Keratinocyte (primary cell): ENCODE data around the gene TRPM3. TPM values are rescaled to one million over a fixed set of nuclear protein-coding genes. Genes with fewer than 3 reads are reported as not detected.

Source experiments
- DNase-seq: peaks from one replicate; pipeline ENCODE4 v3.0.0-alpha.2; 2011; ENCODE audit warnings: low read depth, missing footprints, low spot score
- FAIRE-seq: peaks from 2 replicates; lab custom pipeline; 2011; peaks lifted over from hg19 to GRCh38; lab: Jason Lieb, UNC
- H2AFZ ChIP-seq: 2 replicates; pipeline ENCODE4 v1.6.0; 2012; ENCODE audit warnings: low read length, control low read depth, inconsistent platforms; ENCODE audit not compliant: control insufficient read depth
- H3K27ac ChIP-seq: 2 replicates; pipeline ENCODE4 v1.5.1; 2011; ENCODE audit warnings: low read length; ENCODE audit not compliant: control insufficient read depth, insufficient read depth
- H3K27me3 ChIP-seq: 3 replicates; pipeline ENCODE4 v1.6.0; 2011; ENCODE audit warnings: low read length; ENCODE audit not compliant: control insufficient read depth, insufficient read depth; ENCODE audit errors: extremely low read depth
- H3K36me3 ChIP-seq, 2 experiments: 2 replicates in 1 of 2; 3 replicates in 1 of 2; pipeline ENCODE4 v1.5.1; 2011; ENCODE audit warnings: low read length in 2 of 2, mild to moderate bottlenecking in 1 of 2; ENCODE audit not compliant: control insufficient read depth in 2 of 2, insufficient read depth in 2 of 2; ENCODE audit errors: extremely low read depth in 1 of 2
- H3K4me1 ChIP-seq: 3 replicates; pipeline ENCODE4 v1.5.1; 2011; ENCODE audit warnings: low read length; ENCODE audit not compliant: control insufficient read depth, insufficient read depth; ENCODE audit errors: extremely low read depth
- H3K4me2 ChIP-seq: 3 replicates; pipeline ENCODE4 v1.6.0; 2011; ENCODE audit warnings: low read depth, low read length; ENCODE audit not compliant: control insufficient read depth, insufficient read depth; ENCODE audit errors: extremely low read depth
- H3K4me3 ChIP-seq, 3 experiments: fragments of 200-600 bp in 1 of 3; sonication (generic) in 1 of 3; 2 replicates in 2 of 3; 3 replicates in 1 of 3; pipeline ENCODE4 v1.5.1; 2011 to 2016; ENCODE audit warnings: low read length in 3 of 3, mild to moderate bottlenecking in 3 of 3, control low read depth in 2 of 3, inconsistent platforms in 1 of 3, low read depth in 1 of 3, mixed read lengths in 1 of 3, mixed run types in 1 of 3, moderate library complexity in 1 of 3; ENCODE audit not compliant: control insufficient read depth in 2 of 3, insufficient read depth in 2 of 3; ENCODE audit errors: extremely low read depth in 1 of 3
- H3K79me2 ChIP-seq: 2 replicates; pipeline ENCODE4 v1.6.0; 2012; ENCODE audit warnings: low read length; ENCODE audit not compliant: control insufficient read depth, insufficient read depth
- H3K9ac ChIP-seq: 3 replicates; pipeline ENCODE4 v1.6.0; 2011; ENCODE audit warnings: low read length; ENCODE audit not compliant: control insufficient read depth, insufficient read depth; ENCODE audit errors: extremely low read depth
- H3K9me1 ChIP-seq: 3 replicates; pipeline ENCODE4 v1.6.0; 2011; ENCODE audit warnings: low read length; ENCODE audit not compliant: control insufficient read depth, insufficient read depth; ENCODE audit errors: extremely low read depth
- H3K9me3 ChIP-seq: 2 replicates; pipeline ENCODE4 v1.5.1; 2012; ENCODE audit warnings: low read depth, low read length; ENCODE audit not compliant: control insufficient read depth
- H4K20me1 ChIP-seq: 3 replicates; pipeline ENCODE4 v1.6.0; 2011; ENCODE audit warnings: low read length; ENCODE audit not compliant: control insufficient read depth, insufficient read depth; ENCODE audit errors: extremely low read depth
- EZH2 ChIP-seq: IDR thresholded peaks from one replicate; pipeline ENCODE4 v1.6.1; 2012; ENCODE audit warnings: inconsistent platforms, mild to moderate bottlenecking, low read length, moderate library complexity
- dilution Hi-C: fragments of 300-500 bp; cut with MboI; formaldehyde crosslinking; loops from one replicate; pipeline ENCODE4 v1.7.0; 2020; ENCODE audit warnings: low sequenced_read_pairs; ENCODE audit not compliant: extremely low pct_ligation_motif_present
- polyA plus RNA-seq, 5 experiments: library from polyadenylated mRNA; depleted of rRNA in 3 of 5; stranded (reverse) in 3 of 5; stranded (forward) in 1 of 5; unstranded in 1 of 5; fragments of >200 nt; gene quantifications; 1 replicate in 1 of 5; 2 replicates in 3 of 5; 3 replicates in 1 of 5; pipeline versions ENCODE4 v1.2.1 to v1.2.3, GENCODE V29; 2011 to 2012; ENCODE audit warnings: missing spikeins in 2 of 5, low read depth in 1 of 5, low replicate concordance in 1 of 5
- TF ChIP-seq, protein P1 (sequence below), 3 experiments: IDR thresholded peaks in 1 of 3; conservative IDR thresholded peaks in 1 of 3; optimal IDR thresholded peaks in 1 of 3; 2 replicates in 2 of 3; 3 replicates in 1 of 3; pipeline versions ENCODE3 to v1.5.1; 2011; ENCODE audit warnings: low read length in 3 of 3, mild to moderate bottlenecking in 3 of 3, moderate library complexity in 2 of 3, control low read depth in 1 of 3, inconsistent platforms in 1 of 3; ENCODE audit not compliant: insufficient read depth in 2 of 3; ENCODE audit errors: extremely low read depth in 1 of 3

TRPM3 gene
- polyA plus RNA-seq, 1 donor (not counting 4 experiments of a cell fraction or from before 2014, with no cell fraction given): 0.03 TPM

- Histone ChIP-seq H3K9me3 (no peaks in the 10 kb centered on the region), H3K79me2 (no peaks in the 10 kb centered on the region), H3K27ac (no peak overlapping the region), H3K36me3 (no peaks in the 10 kb centered on the region), H2AFZ (no peak overlapping the region), H4K20me1 (no peaks in the 10 kb centered on the region), H3K4me2 (no peak overlapping the region), H3K27me3 (no peaks in the 10 kb centered on the region), H3K9ac (no peak overlapping the region), H3K4me1 (no peaks in the 10 kb centered on the region), H3K9me1 (no peaks in the 10 kb centered on the region), H3K4me3 (no peak overlapping the region)
- dilution Hi-C loops: no loop called here
- DNase-seq (no peak), FAIRE-seq (no peak)
- TF ChIP-seq, protein P1, sequence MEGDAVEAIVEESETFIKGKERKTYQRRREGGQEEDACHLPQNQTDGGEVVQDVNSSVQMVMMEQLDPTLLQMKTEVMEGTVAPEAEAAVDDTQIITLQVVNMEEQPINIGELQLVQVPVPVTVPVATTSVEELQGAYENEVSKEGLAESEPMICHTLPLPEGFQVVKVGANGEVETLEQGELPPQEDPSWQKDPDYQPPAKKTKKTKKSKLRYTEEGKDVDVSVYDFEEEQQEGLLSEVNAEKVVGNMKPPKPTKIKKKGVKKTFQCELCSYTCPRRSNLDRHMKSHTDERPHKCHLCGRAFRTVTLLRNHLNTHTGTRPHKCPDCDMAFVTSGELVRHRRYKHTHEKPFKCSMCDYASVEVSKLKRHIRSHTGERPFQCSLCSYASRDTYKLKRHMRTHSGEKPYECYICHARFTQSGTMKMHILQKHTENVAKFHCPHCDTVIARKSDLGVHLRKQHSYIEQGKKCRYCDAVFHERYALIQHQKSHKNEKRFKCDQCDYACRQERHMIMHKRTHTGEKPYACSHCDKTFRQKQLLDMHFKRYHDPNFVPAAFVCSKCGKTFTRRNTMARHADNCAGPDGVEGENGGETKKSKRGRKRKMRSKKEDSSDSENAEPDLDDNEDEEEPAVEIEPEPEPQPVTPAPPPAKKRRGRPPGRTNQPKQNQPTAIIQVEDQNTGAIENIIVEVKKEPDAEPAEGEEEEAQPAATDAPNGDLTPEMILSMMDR (optimal IDR thresholded peaks at IDR 0.05 in 1 of 3, IDR thresholded peaks at IDR 0.05 in 1 of 3, conservative IDR thresholded peaks at IDR 0.05 in 1 of 3; ENCODE audit: extremely low read depth in 1 of 3, insufficient read depth in 2 of 3, low read length in 3 of 3): no peak
- TF ChIP-seq EZH2: no peak
Observed at GRCh38 chr9:70795841-70796240, 325.6 kb downstream of the TRPM3 start.

- H3K27ac ChIP-seq: no peak overlapping the region
- H3K9ac ChIP-seq: no peak overlapping the region
- no peaks in the 10 kb centered on the region for H4K20me1 ChIP-seq
- H3K4me3 ChIP-seq: no peak overlapping the region
- FAIRE-seq (no peak), DNase-seq (no peak)
- H3K4me1 ChIP-seq: no peaks in the 10 kb centered on the region
- no peaks in the 10 kb centered on the region for H3K79me2 ChIP-seq
- H3K36me3 ChIP-seq: no peaks in the 10 kb centered on the region
- no peaks in the 10 kb centered on the region for H3K9me3 ChIP-seq
- no peak for TF ChIP-seq EZH2
- TF ChIP-seq, protein P1 (optimal IDR thresholded peaks at IDR 0.05 in 1 of 3, IDR thresholded peaks at IDR 0.05 in 1 of 3, conservative IDR thresholded peaks at IDR 0.05 in 1 of 3; ENCODE audit: extremely low read depth in 1 of 3, insufficient read depth in 2 of 3, low read length in 3 of 3): no peak
- H2AFZ ChIP-seq: no peak overlapping the region
- no peaks in the 10 kb centered on the region for H3K27me3 ChIP-seq
- dilution Hi-C loops: no loop called here
- no peaks in the 10 kb centered on the region for H3K9me1 ChIP-seq
- no peak overlapping the region for H3K4me2 ChIP-seq
Observed at GRCh38 chr9:70792796-70793195, 328.6 kb downstream of the TRPM3 start.
